Stimulated activated CD8-positive, alpha-beta memory T cell treated with anti-CD3 and anti-CD28 coated beads, Interleukin-7, amount 100 ng/mL, for 48 hours (primary cell): ENCODE data around the gene TRPM3.
"Not testable (repeated sequence)": the region's sequence is repeated elsewhere in the genome, so short reads cannot be mapped to it uniquely, and the experiment has no call there.

ENCODE experiments used
- DNase-seq, 2 donors: peaks; one replicate each; pipeline ENCODE4 v3.0.0-alpha.2; 2020; ENCODE audit warnings: low read depth in 1 of 2; ENCODE audit errors: extremely low read depth in 1 of 2

Gene TRPM3

DNA sequence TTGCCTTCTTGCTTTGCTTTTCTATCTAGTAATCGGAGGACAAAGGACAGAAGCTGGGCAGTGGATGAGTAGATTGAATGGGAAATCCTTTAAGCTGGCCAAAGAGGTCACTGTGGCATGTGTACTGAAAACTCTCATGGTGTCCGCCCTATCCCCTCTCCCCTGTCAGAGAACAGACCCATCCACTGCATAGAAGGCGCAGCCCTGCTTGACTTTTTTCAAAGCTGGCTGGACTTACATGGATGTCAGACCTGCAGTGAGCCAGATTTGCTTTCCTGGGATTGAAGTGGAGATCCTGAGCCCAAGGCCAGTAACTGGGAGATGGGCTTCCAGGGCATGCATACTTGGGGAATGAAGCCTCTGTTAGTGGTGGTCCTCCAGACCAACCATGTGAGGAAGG is 329.5 kb downstream of the TRPM3 start:
- DNase-seq, result no peak

DNA sequence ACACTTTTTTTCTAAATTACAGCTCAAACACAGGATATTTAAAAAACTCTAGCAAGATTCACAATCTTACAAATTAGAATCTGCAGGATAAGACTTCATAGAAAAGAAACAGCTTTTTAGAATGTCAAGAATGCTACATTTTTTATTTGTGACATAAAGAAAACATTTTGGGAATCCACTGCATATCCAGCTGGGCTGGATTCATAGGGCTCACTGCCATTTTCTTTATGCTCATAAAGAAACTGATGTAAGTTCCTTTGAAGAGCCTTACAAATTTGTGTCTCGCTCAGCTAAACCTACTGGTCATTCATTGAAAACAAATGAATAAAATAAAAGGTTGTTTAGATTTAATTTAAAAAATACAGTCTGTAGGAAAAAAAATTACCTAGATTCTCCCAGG is 332.3 kb downstream of the TRPM3 start:
- no peak for DNase-seq

DNA sequence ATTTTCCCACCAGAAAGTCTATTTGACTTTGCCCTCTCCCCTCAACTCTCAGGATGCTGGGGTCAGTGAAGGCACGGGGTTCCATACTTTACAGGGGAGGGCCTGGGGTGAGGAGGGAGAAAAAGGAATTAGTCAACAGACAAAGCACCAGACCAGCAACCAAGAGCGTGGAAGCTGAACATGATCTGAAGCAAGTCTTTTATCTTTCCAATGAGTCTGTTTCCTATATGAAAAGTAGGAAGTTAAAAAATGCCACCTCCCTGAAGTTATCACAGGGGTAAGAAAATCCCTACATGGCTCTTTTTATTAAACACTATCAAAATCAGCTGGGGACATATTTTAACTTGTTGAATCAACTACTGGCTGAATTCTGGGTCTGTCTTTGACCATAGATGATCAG is 337.0 kb downstream of the TRPM3 start:
- no peak for DNase-seq

- DNase-seq, result no peak
Measured at GRCh38 chr9:70778568-70778967, 342.9 kb downstream of the TRPM3 start.

DNA sequence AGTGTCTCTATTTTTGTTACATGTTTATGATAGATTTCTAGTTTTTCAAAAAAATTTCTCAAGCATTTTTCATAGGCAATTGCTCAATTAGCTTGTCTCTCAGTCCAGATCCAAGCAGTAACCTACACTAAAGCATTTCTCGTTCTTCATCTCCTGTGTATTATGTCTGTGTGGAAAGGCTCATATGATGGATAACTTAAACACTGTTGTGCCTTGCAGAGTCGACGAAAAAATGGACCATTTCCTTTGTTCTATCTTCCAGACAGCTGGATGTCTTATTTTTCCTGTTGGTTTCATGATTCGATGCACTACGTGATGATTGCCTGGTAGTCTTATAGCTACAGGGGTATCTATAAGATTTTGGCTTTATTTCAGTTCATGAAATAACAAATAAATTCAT is 347.8 kb downstream of the TRPM3 start:
- no peak for DNase-seq

DNA sequence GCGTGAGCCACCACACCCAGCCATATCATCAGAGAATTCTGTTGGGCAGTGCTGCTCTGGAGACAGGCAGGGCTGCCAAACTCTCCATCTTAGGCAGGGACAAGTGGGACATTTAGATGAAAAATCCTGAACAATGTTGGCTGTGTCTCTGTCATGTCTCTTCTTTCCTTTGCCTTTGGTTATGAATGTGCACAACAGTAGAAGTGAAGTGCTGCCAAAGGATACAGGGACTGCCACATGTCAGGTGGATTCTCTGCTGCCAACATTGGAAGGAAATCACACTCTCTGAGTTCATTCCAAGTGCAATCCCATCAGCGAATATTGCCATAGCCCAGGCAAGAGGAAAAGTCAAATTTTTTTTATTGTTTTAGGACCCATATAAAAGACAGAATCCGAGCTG is 348.8 kb downstream of the TRPM3 start:
- no peak for DNase-seq

DNA sequence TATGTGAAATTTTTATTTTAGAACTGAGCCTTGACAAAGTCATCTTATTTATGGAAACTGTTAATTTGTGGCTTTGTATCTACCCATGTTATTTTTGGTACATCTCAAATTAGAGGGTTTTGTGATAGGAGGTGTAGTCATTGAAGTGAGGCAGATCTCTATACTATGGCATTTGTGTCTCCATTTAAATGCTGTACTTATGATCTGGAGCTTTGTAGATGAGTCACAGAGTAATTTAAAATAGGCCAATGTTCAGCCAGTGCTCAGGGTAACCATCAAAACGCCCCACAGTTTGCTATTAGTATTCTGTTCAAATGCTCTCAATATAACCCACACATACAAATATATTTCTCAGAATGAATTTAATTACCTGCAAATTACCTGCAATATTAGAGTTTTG is 355.5 kb downstream of the TRPM3 start:
- DNase-seq, result no peak

DNA sequence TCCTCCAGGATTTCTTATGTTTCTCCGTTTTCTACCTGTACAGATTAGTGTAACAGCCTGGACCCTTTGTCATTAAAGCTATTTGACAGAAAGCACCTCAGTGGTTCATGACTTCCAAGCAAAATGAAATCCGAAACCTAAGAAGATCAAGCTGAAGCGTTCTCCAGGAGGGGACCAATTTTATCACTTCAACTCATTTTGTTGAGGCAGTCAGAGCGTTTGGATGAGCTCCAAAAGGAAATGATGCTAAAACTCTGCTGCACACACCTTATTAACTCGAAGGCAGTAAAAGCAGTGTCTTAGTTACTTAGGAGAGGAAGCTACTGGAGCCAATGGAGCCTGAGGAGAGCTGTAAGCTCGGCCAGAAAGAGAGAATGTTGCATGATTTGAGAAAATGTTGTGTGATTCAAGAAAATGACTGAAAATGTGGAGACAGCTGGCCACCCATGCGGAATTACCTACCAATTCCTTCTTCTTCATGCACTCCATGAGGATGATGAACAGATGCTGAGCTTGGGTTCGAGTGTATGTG is 360.2 kb downstream of the TRPM3 start:
- DNase-seq, result no peak

- DNase-seq, result no peak
Measured at GRCh38 chr9:70760228-70760627, 361.2 kb downstream of the TRPM3 start.

DNA sequence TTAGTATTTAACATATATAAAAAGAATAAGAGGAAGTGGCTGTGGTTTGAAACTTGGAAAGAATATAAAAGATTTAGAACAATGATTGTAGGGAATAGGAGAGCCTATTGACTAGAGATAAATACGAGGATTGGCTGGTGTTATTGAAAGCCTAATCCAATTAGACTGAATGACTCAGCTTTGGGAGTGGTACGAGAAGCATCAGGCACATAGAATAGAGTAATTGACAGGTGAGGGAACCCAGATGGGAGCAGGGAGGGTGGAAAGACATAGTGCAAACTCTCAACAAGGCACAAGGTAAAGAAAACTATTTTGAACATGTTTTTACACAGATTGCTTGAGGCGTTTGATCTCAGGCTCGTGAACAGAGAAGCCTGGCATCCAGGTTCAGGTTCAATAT is 368.1 kb downstream of the TRPM3 start:
- no peak for DNase-seq

DNA sequence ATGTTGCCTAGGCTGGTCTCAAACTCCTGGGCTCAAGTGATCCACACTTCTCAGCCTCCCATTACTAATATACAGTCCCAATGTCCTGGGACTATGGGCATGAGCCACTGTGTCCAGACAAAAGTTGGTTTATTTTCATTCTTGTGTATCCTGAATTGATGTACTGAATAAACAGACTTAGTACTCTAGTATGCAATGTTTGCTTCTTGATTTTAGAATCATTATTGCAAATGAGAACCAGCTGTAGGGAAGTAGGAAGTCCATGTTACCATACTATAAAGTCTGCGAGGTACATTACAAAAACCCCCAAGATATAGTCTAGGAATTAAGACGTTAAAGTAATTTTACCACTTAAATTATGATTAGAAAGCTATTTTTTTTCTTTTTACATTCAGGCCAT is 372.4 kb downstream of the TRPM3 start:
- no peak for DNase-seq

GRCh38 chr9:70747261-70747718 is 374.1 kb downstream of the TRPM3 start:
- no peak for DNase-seq

DNA sequence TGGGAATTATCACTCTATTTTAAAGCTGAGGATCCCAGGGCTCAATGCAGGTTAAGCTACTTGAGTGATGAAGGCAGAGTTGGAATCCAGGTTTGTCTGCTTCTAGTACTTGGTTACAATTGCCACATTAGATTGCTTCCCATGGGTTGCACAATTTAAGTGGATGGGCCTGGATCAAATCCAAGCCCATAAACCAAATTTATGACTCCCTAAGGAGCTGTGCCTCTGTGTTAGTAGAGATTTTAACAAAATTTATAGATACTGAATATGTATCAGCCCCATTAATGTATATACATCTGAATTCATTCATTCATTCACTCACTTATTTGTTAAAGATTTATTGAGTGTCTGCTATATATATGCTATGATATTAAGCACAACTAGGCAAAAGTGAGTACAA is 374.7 kb downstream of the TRPM3 start:
- no peak for DNase-seq

DNA sequence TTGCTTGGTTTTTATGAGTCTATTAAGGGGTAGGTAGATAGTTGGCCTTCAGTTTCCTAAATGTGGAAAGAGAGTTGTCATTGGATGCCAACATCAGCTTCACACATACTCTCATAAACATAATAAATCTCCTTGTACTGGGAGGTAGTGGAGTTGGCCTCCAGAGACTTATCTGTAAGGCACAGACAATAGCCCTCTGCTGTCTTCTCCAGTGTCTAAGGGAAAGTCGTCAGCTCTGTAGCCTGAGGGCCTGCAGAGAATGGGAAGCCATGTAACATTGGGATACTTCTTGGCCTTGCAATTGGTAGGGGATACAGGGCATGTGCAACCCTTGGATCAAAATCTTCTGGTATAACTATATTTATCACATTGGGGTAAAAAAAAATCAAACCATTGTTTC is 375.1 kb downstream of the TRPM3 start:
- DNase-seq, result no peak

GRCh38 chr9:70724794-70725193 is 396.6 kb downstream of the TRPM3 start:
- not testable (repeated sequence) for DNase-seq

GRCh38 chr9:70724025-70724424 is 397.4 kb downstream of the TRPM3 start:
- not testable (repeated sequence) for DNase-seq

DNA sequence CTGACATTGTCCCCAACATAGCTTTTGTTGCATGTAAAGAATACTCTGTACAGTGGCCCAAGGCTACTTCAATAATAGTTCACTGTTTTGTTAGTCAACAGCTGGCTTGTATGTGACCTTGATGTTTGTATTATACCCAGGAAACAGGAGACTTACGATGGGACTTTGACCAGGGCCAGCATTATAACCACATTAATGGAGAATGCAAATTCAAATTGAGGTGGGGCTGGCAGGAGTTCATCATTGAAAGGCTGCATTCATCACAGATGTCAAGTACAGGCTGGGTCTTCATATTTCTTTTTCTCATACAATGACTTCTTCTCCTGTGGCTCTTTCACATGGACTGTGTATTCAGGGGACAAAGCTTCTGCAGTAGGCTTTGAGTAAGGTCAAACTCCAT is 414.6 kb downstream of the TRPM3 start:
- DNase-seq, result not testable (repeated sequence)

- DNase-seq, result no peak
Measured at GRCh38 chr9:70701163-70701562, 420.3 kb downstream of the TRPM3 start.

DNA sequence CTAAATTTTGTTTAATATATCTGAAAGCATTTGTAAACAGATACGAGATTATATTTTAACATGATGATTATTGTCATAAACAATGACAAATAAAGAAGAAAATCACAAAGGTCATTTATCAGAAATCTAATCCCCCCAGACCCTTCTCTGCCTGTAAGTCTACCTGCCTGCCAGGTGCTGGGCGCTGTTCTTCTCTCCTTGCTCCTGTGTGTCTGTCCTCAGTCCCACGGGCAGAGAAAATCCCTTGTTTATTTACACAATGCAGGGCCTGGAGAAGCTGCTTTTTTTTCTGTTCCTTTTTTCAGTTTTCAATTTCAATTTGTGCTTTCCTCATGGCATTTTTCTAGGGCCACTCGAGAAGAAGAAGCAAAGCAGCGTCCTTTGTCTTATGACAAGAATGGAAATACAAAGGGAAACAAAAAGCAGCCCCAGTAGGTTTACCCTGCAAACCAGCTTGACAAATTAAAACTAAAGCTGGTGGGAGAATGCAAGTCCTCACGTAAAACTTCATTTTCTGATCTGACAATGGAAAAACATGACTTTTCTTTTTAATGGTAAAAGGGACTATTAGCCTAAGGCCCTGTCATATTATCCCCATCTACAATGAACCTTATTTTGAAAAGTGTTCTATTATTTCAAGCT is 424.6 kb downstream of the TRPM3 start:
- no peak for DNase-seq

DNA sequence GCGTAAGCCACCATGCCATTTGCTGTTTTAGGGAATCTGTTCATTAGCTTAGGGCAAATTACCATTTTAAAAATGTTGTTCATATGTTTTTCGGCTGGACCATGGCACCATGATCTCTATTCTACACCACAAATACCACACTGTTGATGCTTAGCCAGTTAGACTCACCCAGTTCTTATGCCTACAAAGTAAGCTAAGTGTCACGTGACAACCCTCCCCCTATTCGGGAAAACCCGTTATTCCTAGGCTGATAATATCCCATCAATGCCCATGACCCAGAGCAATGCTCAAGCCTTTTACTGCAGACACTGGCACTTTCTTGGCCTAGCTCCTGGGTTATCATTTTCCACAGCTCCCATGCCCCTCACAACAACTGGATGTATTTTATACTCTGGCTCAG is 426.7 kb downstream of the TRPM3 start:
- no peak for DNase-seq

DNA sequence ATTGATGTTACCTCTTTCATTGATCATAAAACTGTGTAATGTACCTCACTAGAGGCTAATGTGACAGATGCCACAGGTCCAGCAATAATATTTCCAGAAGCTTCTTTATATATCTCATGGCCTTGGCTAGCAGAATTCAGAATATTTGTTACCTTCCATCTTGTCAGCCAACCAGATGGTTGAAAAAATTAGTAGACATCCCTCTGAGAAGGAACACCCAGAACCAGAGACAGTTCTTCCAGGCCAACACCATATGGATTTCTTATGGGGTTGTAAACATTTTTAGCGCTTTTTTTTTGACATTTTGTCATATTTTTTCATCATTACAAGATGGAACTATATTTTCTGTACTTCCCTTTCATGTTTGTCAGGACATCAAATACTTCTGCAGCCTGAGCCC is 428.2 kb downstream of the TRPM3 start:
- DNase-seq, result no peak

- DNase-seq, result no peak
Measured at GRCh38 chr9:70692431-70692830, 429.0 kb downstream of the TRPM3 start.

DNA sequence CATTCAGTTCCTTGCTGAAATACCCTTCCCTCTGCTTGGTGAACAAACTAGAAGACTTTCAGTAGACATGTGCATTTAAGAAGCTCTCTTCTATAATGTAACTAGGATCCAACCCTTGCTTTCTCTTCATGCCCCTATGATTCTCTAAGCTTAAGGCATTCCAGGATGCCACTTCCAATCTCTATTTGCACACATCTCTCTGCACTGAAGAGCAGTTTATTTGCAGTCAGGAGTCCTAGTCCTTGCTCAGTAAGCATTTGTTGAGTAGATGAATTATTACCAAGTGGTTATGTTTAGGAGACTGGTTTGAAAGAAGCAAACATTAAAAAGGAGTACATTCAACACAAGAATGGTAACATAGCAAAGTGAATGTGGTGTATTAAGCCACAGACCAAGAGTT is 432.7 kb downstream of the TRPM3 start:
- no peak for DNase-seq
